SH-SY5Y (cell line): ENCODE measurements around the gene MCRIP1.

Experiments
- GATA2 ChIP-seq: IDR thresholded peaks from 2 replicates; pipeline ENCODE4 v1.6.1; 2011; ENCODE audit warnings: mild to moderate bottlenecking, low read depth, low read length
- GATA3 ChIP-seq: IDR thresholded peaks from 2 replicates; pipeline ENCODE4 v1.6.1; 2011; ENCODE audit warnings: low read depth, mild to moderate bottlenecking, low read length, moderate library complexity

- no peak for TF ChIP-seq GATA2
- no peak for TF ChIP-seq GATA3
Measured at GRCh38 chr17:81842378-81842724, 9.3 kb upstream of the MCRIP1 start.
